H9 (cell line): Measurements from ENCODE around the gene MICU2. TPM values are rescaled to one million over a fixed set of nuclear protein-coding genes. Genes with fewer than 3 reads are reported as not detected.

ENCODE experiments used
- DNase-seq: peaks from one replicate; pipeline ENCODE4 v3.0.0-alpha.2; 2017
- H2AFZ ChIP-seq: one replicate; pipeline ENCODE4 v1.6.1; 2013; ENCODE audit warnings: mild to moderate bottlenecking, low read length, control low read depth, moderate library complexity
- H2AK5ac ChIP-seq: 2 replicates; pipeline ENCODE4 v1.6.1; 2013; ENCODE audit warnings: low read length, control low read depth, mixed read lengths; ENCODE audit not compliant: insufficient read length
- H2BK120ac ChIP-seq: one replicate; pipeline ENCODE4 v1.6.1; 2013; ENCODE audit warnings: low read depth, mild to moderate bottlenecking, low read length, control low read depth, inconsistent platforms; ENCODE audit not compliant: poor library complexity, severe bottlenecking
- H2BK12ac ChIP-seq: 2 replicates; pipeline ENCODE4 v1.6.1; 2013; ENCODE audit warnings: low read length, control low read depth, mixed read lengths, low read depth; ENCODE audit not compliant: insufficient read length
- H2BK15ac ChIP-seq: 2 replicates; pipeline ENCODE4 v1.6.1; 2013; ENCODE audit warnings: low read depth, low read length, control low read depth
- H2BK20ac ChIP-seq: one replicate; pipeline ENCODE4 v1.6.1; 2013; ENCODE audit warnings: low read depth, mild to moderate bottlenecking, low read length, control low read depth, inconsistent platforms; ENCODE audit not compliant: poor library complexity, severe bottlenecking
- H2BK5ac ChIP-seq: 2 replicates; pipeline ENCODE4 v1.6.1; 2013; ENCODE audit warnings: low read length, control low read depth, mixed read lengths; ENCODE audit not compliant: insufficient read length
- H3K14ac ChIP-seq: 2 replicates; pipeline ENCODE4 v1.6.1; 2013; ENCODE audit warnings: low read length, control low read depth; ENCODE audit not compliant: insufficient read depth
- H3K18ac ChIP-seq: 2 replicates; pipeline ENCODE4 v1.6.1; 2013; ENCODE audit warnings: low read depth, mild to moderate bottlenecking, mixed read lengths, low read length, control low read depth; ENCODE audit not compliant: insufficient read length
- H3K23ac ChIP-seq: 2 replicates; pipeline ENCODE4 v1.6.1; 2013; ENCODE audit warnings: low read length, control low read depth, mixed read lengths, low read depth; ENCODE audit not compliant: insufficient read length
- H3K23me2 ChIP-seq: 2 replicates; pipeline ENCODE4 v1.6.1; 2013; ENCODE audit warnings: low read depth, mild to moderate bottlenecking, mixed read lengths, low read length, control low read depth; ENCODE audit not compliant: insufficient read length, poor library complexity, severe bottlenecking
- H3K27ac ChIP-seq: 2 replicates; pipeline ENCODE4 v1.5.1; 2013; ENCODE audit warnings: low read length, control low read depth, mixed read lengths, low read depth; ENCODE audit not compliant: insufficient read length
- H3K27me3 ChIP-seq: 2 replicates; pipeline ENCODE4 v1.6.1; 2013; ENCODE audit warnings: low read length, control low read depth, inconsistent platforms; ENCODE audit not compliant: insufficient read depth
- H3K4ac ChIP-seq: 2 replicates; pipeline ENCODE4 v1.6.1; 2013; ENCODE audit warnings: low read depth, mild to moderate bottlenecking, control low read depth, inconsistent platforms, low read length, moderate library complexity
- H3K4me1 ChIP-seq: 2 replicates; pipeline ENCODE4 v1.6.1; 2013; ENCODE audit warnings: low read length, control low read depth, inconsistent platforms; ENCODE audit not compliant: insufficient read depth
- H3K4me2 ChIP-seq: 2 replicates; pipeline ENCODE4 v1.6.1; 2013; ENCODE audit warnings: low read length, control low read depth, mixed read lengths; ENCODE audit not compliant: insufficient read length, insufficient read depth
- H3K56ac ChIP-seq: 2 replicates; pipeline ENCODE4 v1.6.1; 2013; ENCODE audit warnings: low read depth, mild to moderate bottlenecking, mixed read lengths, low read length, control low read depth; ENCODE audit not compliant: insufficient read length
- H3K79me1 ChIP-seq: 2 replicates; pipeline ENCODE4 v1.6.1; 2013; ENCODE audit warnings: low read depth, mild to moderate bottlenecking, moderate library complexity, low read length, control low read depth, inconsistent platforms; ENCODE audit not compliant: insufficient read depth, poor library complexity, severe bottlenecking
- H3K79me2 ChIP-seq: 2 replicates; pipeline ENCODE4 v1.6.1; 2013; ENCODE audit warnings: low read length, control low read depth, inconsistent platforms; ENCODE audit not compliant: insufficient read depth
- H3K9ac ChIP-seq: 2 replicates; pipeline ENCODE4 v1.6.1; 2013; ENCODE audit warnings: low read length, control low read depth, mixed read lengths; ENCODE audit not compliant: insufficient read length; ENCODE audit errors: extremely low read depth
- H3K9me3 ChIP-seq: one replicate; pipeline ENCODE4 v1.6.1; 2013; ENCODE audit warnings: low read depth, low read length, inconsistent platforms; ENCODE audit not compliant: control insufficient read depth
- H3T11ph ChIP-seq: one replicate; pipeline ENCODE4 v1.6.1; 2013; ENCODE audit warnings: mild to moderate bottlenecking, low read length, control low read depth, inconsistent platforms
- H4K20me1 ChIP-seq: one replicate; pipeline ENCODE4 v1.6.1; 2013; ENCODE audit not compliant: control insufficient read depth, insufficient read length, insufficient read depth
- H4K5ac ChIP-seq: 2 replicates; pipeline ENCODE4 v1.6.1; 2013; ENCODE audit warnings: low read depth, mild to moderate bottlenecking, mixed read lengths, low read length, control low read depth; ENCODE audit not compliant: insufficient read length
- H4K8ac ChIP-seq: replicated peaks from 2 replicates; pipeline ENCODE4 v1.6.1; 2013; ENCODE audit warnings: low read length, control low read depth, mixed read lengths, low read depth; ENCODE audit not compliant: insufficient read length
- H4K91ac ChIP-seq: 2 replicates; pipeline ENCODE4 v1.6.1; 2013; ENCODE audit warnings: low read depth, mild to moderate bottlenecking, moderate library complexity, mixed read lengths, low read length, control low read depth; ENCODE audit not compliant: insufficient read length
- H3K27ac Mint-ChIP-seq, 3 experiments: 2 replicates in 2 of 3; 3 replicates in 1 of 3; pipeline ENCODE4 v1.8.0; 2020 to 2021; ENCODE audit warnings: mixed read lengths in 3 of 3, mild to moderate bottlenecking in 1 of 3, moderate library complexity in 1 of 3
- H3K27me3 Mint-ChIP-seq: 2 replicates; pipeline ENCODE4 v1.8.0; 2021; ENCODE audit warnings: low read depth, mild to moderate bottlenecking, moderate library complexity, mixed read lengths
- H3K36me3 Mint-ChIP-seq, 3 experiments: 2 replicates in 2 of 3; 3 replicates in 1 of 3; pipeline ENCODE4 v1.8.0; 2020 to 2021; ENCODE audit warnings: low read depth in 3 of 3, mixed read lengths in 3 of 3; ENCODE audit not compliant: insufficient read depth in 1 of 3
- H3K4me1 Mint-ChIP-seq, 2 experiments: 2 replicates each; pipeline ENCODE4 v1.8.0; 2020; ENCODE audit warnings: mixed read lengths in 2 of 2
- H3K4me3 Mint-ChIP-seq, 2 experiments: 2 replicates in 1 of 2; 3 replicates in 1 of 2; pipeline ENCODE4 v1.8.0; 2020 to 2021; ENCODE audit warnings: mild to moderate bottlenecking in 2 of 2, mixed read lengths in 2 of 2, moderate library complexity in 1 of 2
- H3K9me3 Mint-ChIP-seq, 2 experiments: 2 replicates in 1 of 2; 3 replicates in 1 of 2; pipeline ENCODE4 v1.8.0; 2020; ENCODE audit warnings: mild to moderate bottlenecking in 2 of 2, mixed read lengths in 2 of 2, moderate library complexity in 1 of 2
- CTCF ChIP-seq: fragments of 200-600 bp; sonication (generic); conservative IDR thresholded peaks from 3 replicates; pipeline ENCODE4 v1.8.0; 2021; ENCODE audit warnings: antibody characterized with exemption, mild to moderate bottlenecking
- total RNA-seq: library from RNA; stranded (reverse); gene quantifications from 2 replicates; pipeline ENCODE4 v1.2.1, GENCODE V29; 2021

MICU2 gene
- total RNA-seq, 1 experiment from 2014 or later: 38.4 TPM

GRCh38 chr13:21580736-21581135 is 23.2 kb downstream of the MICU2 start:
- Histone ChIP-seq H2BK20ac (no peak overlapping the region), H3T11ph (no peak overlapping the region), H3K27me3 (no peaks in the 10 kb centered on the region), H3K56ac (no peak overlapping the region), H3K4ac (no peak overlapping the region), H4K8ac (no peak overlapping the region), H2BK15ac (no peak overlapping the region), H3K23ac (no peak overlapping the region), H2BK5ac (no peak overlapping the region), H3K79me1 (no peaks in the 10 kb centered on the region), H4K91ac (no peak overlapping the region), H2BK12ac (no peak overlapping the region), H3K9ac (no peak overlapping the region), H3K4me1 (no peaks in the 10 kb centered on the region), H2AFZ (no peak overlapping the region), H3K4me2 (no peak overlapping the region), H2BK120ac (no peak overlapping the region), H3K79me2 (no peaks in the 10 kb centered on the region), H3K9me3 (peaks cover 9% of the 10 kb centered on the region), H3K14ac (no peak overlapping the region), H4K20me1 (no peaks in the 10 kb centered on the region), H3K27ac (no peak overlapping the region), H2AK5ac (no peak overlapping the region), H3K23me2 (no peaks in the 10 kb centered on the region), H3K18ac (no peak overlapping the region), H4K5ac (no peak overlapping the region)
- Mint-ChIP-seq H3K4me3 (no peak overlapping the region), H3K27ac (no peak overlapping the region), H3K4me1 (peaks cover 6 to 12% of the 10 kb centered on the region in 2 experiments), H3K9me3 (peaks cover 21% of the 10 kb centered on the region in 2 experiments), H3K36me3 (peaks cover 16 to 24% (median 19%) of the 10 kb centered on the region in 3 experiments), H3K27me3 (no peaks in the 10 kb centered on the region)
- DNase-seq: no peak
- TF ChIP-seq CTCF: no peak
